Measurements from ENCODE around the gene FAM174C. TPM values are rescaled to one million over a fixed set of nuclear protein-coding genes. Genes with fewer than 3 reads are reported as not detected.

FAM174C gene
- total RNA-seq, 4 donors from 2014 or later = 44.3 to 72.5 (median 58.2) TPM

GRCh38 chr19:1237754-1238368, 37.5 kb upstream of the FAM174C start, which contains the start of gene CBARP:
Gene CBARP, minus strand, starts transcription at chr19:1238005. Its CDS starts 1,905 bp downstream, at chr19:1236100.
- H3K4me1 ChIP-seq = peaks cover 65% of the 10 kb centered on the region
- TF ChIP-seq, protein P1, sequence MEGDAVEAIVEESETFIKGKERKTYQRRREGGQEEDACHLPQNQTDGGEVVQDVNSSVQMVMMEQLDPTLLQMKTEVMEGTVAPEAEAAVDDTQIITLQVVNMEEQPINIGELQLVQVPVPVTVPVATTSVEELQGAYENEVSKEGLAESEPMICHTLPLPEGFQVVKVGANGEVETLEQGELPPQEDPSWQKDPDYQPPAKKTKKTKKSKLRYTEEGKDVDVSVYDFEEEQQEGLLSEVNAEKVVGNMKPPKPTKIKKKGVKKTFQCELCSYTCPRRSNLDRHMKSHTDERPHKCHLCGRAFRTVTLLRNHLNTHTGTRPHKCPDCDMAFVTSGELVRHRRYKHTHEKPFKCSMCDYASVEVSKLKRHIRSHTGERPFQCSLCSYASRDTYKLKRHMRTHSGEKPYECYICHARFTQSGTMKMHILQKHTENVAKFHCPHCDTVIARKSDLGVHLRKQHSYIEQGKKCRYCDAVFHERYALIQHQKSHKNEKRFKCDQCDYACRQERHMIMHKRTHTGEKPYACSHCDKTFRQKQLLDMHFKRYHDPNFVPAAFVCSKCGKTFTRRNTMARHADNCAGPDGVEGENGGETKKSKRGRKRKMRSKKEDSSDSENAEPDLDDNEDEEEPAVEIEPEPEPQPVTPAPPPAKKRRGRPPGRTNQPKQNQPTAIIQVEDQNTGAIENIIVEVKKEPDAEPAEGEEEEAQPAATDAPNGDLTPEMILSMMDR (IDR thresholded peaks at IDR 0.05) = no peak
- no peak for TF ChIP-seq POLR2A (IDR thresholded peaks at IDR 0.05)
- TF ChIP-seq POLR2AphosphoS5 (IDR thresholded peaks at IDR 0.05) = no peak
- DNase-seq (ENCODE audit: low spot score in 2 of 2) = no peak
- no peaks in the 10 kb centered on the region for H3K9me3 ChIP-seq
- H3K36me3 ChIP-seq = no peaks in the 10 kb centered on the region
- H3K4me3 ChIP-seq = peak within 1 kb of the TSS; percentile 71
- peaks cover 7% of the 10 kb centered on the region for H3K27me3 ChIP-seq
- H3K27ac ChIP-seq = peak within 1 kb of the TSS; percentile 65
- WGBS = 20% methylated on average over 2 of the region's 87 CpGs

DNA sequence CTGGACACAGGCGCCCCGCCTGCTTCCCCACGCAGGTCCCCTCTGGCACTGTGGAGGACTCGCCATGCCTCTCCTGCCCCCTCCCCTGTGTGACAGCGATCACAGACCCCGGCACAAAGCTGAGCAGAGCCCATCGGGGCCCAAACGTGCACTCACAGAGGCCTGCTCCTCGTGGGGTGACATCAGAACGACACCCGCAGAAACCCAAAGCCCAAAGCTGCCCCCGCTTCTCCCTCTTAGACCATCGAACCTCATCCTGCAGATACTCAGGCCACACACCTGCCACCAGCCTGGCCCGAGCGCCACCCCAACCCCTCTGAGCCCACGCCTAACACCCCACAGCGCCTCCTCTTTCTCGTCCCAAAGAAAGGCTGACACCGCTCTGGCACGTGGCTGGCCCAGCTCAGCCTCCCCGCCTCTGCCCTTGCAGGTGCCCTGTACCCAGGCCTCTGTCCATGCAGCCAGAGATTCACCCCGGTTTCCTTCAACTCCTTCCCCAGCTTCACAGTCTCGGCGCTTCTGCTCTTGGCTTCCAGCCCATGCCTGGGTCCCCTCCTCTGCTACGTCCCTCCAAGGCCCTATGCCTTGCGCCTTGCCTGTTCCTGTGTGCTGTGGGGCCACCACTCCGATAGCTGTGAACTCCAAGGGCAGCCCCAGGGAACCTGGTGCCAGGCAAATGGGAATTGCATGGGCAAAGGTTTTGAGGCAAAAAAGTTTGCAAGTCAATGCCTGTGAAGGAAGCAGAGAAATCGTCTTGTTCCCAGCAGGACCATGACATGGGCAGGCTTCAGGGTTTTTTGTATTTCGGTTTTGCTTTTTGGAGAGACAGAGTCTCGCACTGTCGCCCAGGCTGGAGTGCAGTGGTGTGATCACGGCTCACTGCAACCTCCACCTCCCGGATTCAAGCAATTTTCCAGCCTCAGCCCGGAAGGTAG, 36.7 kb upstream of the FAM174C start:
- peak overlapping the region; percentile 71 for H3K4me3 ChIP-seq
- H3K4me1 ChIP-seq = peaks cover 65% of the 10 kb centered on the region
- H3K36me3 ChIP-seq = no peaks in the 10 kb centered on the region
- no peak overlapping the region for H3K27ac ChIP-seq
- H3K27me3 ChIP-seq = peaks cover 7% of the 10 kb centered on the region
- 65% methylated on average over 28 of the region's 34 CpGs for WGBS
- no peaks in the 10 kb centered on the region for H3K9me3 ChIP-seq
- DNase-seq (ENCODE audit: low spot score in 2 of 2) = no peak
- no peak for TF ChIP-seq EP300 (IDR thresholded peaks at IDR 0.05)
- no peak for TF ChIP-seq POLR2AphosphoS5 (IDR thresholded peaks at IDR 0.05)
- TF ChIP-seq, protein P1 (IDR thresholded peaks at IDR 0.05) = no peak
- no peak for TF ChIP-seq POLR2A (IDR thresholded peaks at IDR 0.05)

GRCh38 chr19:1239420-1239795, 35.9 kb upstream of the FAM174C start:
- TF ChIP-seq POLR2A (IDR thresholded peaks at IDR 0.05) (no peak), EP300 (IDR thresholded peaks at IDR 0.05) (no peak), POLR2AphosphoS5 (IDR thresholded peaks at IDR 0.05) (no peak)
- TF ChIP-seq, protein P1 (IDR thresholded peaks at IDR 0.05) = no peak
- H3K9me3 ChIP-seq = no peaks in the 10 kb centered on the region
- H3K36me3 ChIP-seq = no peaks in the 10 kb centered on the region
- H3K4me1 ChIP-seq = peaks cover 73% of the 10 kb centered on the region
- peak overlapping the region; percentile 83 for H3K27ac ChIP-seq
- H3K27me3 ChIP-seq = peaks cover 7% of the 10 kb centered on the region
- 82% methylated on average over 9 of the region's 11 CpGs for WGBS
- no peak for DNase-seq (ENCODE audit: low spot score in 2 of 2)
- H3K4me3 ChIP-seq = no peak overlapping the region

- no peaks in the 10 kb centered on the region for H3K9me3 ChIP-seq
- 0% methylated on average over 17 of the region's 84 CpGs for WGBS
- peak overlapping the region; percentile 97 for H3K4me3 ChIP-seq
- peak; percentile 91 to 93 for DNase-seq (ENCODE audit: low spot score in 2 of 2)
- H3K36me3 ChIP-seq = no peaks in the 10 kb centered on the region
- peak overlapping the region; percentile 83 for H3K27ac ChIP-seq
- peak in 1 of 2 donors; percentile 15 for TF ChIP-seq POLR2A (IDR thresholded peaks at IDR 0.05)
- no peak for TF ChIP-seq POLR2AphosphoS5 (IDR thresholded peaks at IDR 0.05)
- TF ChIP-seq EP300 (IDR thresholded peaks at IDR 0.05) = no peak
- TF ChIP-seq, protein P1 (IDR thresholded peaks at IDR 0.05) = peak; percentile 94 to 96
- peaks cover 7% of the 10 kb centered on the region for H3K27me3 ChIP-seq
- peaks cover 80% of the 10 kb centered on the region for H3K4me1 ChIP-seq
Measured at GRCh38 chr19:1239796-1240737, 35.3 kb upstream of the FAM174C start.

Data from suprapubic skin (tissue), 4 donors.